SHP77 (cell line): ENCODE results near the gene CHD9.
"Not testable (repeated sequence)": the region's sequence is repeated elsewhere in the genome, so short reads cannot be mapped to it uniquely, and the experiment has no call there.

Experiments
- DNase-seq, 2 experiments: peaks; one replicate each; lab custom pipeline; 2025; lab: John Stamatoyannopoulos, UW

Gene CHD9

GRCh38 chr16:53047515-53047914, 7.3 kb upstream of the CHD9 start:
- not testable (repeated sequence) for DNase-seq

- no peak for DNase-seq
Measured at GRCh38 chr16:53048139-53048915, 6.5 kb upstream of the CHD9 start.

- DNase-seq = not testable (repeated sequence)
Measured at GRCh38 chr16:53051255-53051654, 3.5 kb upstream of the CHD9 start.

- DNase-seq = no peak
Measured at GRCh38 chr16:53052519-53053501, 2.0 kb upstream of the CHD9 start, which contains the start of gene CHD9NB. Gene CHD9NB (minus strand): TSS chr16:53052897. CDS start chr16:53044158, 8,739 bp downstream.

- DNase-seq = peak in 1 of 2 experiments; percentile 2
Measured at GRCh38 chr16:53053967-53054669, 673 bp upstream of the CHD9 start.

- DNase-seq = peak in 1 of 2 experiments; percentile 3
Measured at GRCh38 chr16:53055541-53056391, 975 bp downstream of the CHD9 start.

- no peak for DNase-seq
Measured at GRCh38 chr16:53056392-53056881, 1.6 kb downstream of the CHD9 start.

GRCh38 chr16:53057658-53058057, 2.9 kb downstream of the CHD9 start:
- DNase-seq = no peak

- DNase-seq = no peak
Measured at GRCh38 chr16:53058441-53058840, 3.6 kb downstream of the CHD9 start.

- no peak for DNase-seq
Measured at GRCh38 chr16:53058882-53059281, 4.1 kb downstream of the CHD9 start.

- DNase-seq = no peak
Measured at GRCh38 chr16:53059672-53060071, 4.9 kb downstream of the CHD9 start.

GRCh38 chr16:53061256-53061655, 6.5 kb downstream of the CHD9 start:
- DNase-seq = no peak

- no peak for DNase-seq
Measured at GRCh38 chr16:53061701-53062159, 6.9 kb downstream of the CHD9 start.

- DNase-seq = no peak
Measured at GRCh38 chr16:53064081-53064578, 9.3 kb downstream of the CHD9 start.

GRCh38 chr16:53065461-53066061, 10.8 kb downstream of the CHD9 start:
- no peak for DNase-seq

GRCh38 chr16:53067675-53068074, 12.9 kb downstream of the CHD9 start:
- no peak for DNase-seq

- no peak for DNase-seq
Measured at GRCh38 chr16:53068423-53068833, 13.6 kb downstream of the CHD9 start.

GRCh38 chr16:53069772-53070171, 15.0 kb downstream of the CHD9 start:
- DNase-seq = no peak

GRCh38 chr16:53071748-53072301, 17.0 kb downstream of the CHD9 start:
- peak in 1 of 2 experiments; percentile 41 for DNase-seq

- DNase-seq = no peak
Measured at GRCh38 chr16:53073022-53073421, 18.2 kb downstream of the CHD9 start.
